Measurements from ENCODE around the gene CNN1. TPM values are rescaled to one million over a fixed set of nuclear protein-coding genes. Genes with fewer than 3 reads are reported as not detected.

Gene CNN1
- total RNA-seq, 1 experiment from 2014 or later: 0.54 TPM

DNA sequence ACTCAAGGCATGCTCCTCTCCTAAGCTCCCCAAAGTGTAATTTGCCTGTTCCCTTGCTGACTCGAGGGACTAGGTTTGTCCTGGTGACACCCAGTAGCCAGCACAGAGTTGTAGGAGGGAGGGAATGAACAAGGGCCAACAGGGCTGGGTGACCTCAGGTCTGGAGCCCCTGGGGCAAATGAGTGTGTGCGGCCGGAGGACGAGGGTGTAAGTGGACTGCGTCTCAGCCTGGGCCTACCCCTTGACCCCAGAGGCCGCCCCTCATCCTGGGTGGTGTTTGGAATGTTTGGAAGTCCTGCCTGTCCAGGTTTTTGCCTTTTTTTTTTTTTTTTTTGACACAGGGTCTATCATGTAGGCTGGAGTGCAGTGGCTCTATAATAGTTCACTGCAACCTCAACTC is 31.7 kb upstream of the CNN1 start:
- no TSS peak for BruUV-seq (replicated peaks)
- peaks cover 48% of the 10 kb centered on the region for H3K36me3 Mint-ChIP-seq (ENCODE audit: insufficient read depth, unreplicated experiment)
- Histone ChIP-seq H3K27me3 (replicated peaks; ENCODE audit: control insufficient read depth, insufficient read depth, low read length) (no peaks in the 10 kb centered on the region), H3K4me3 (ENCODE audit: low read depth, low read length) (no peak overlapping the region), H3K9me3 (no peaks in the 10 kb centered on the region), H3K36me3 (ENCODE audit: control insufficient read depth, insufficient read depth, low read length) (no peaks in the 10 kb centered on the region; the same call in 1 of the 2 replicates), H3K4me1 (peaks cover 11% of the 10 kb centered on the region; the same call in 1 of the 2 replicates)
- POLR2A ChIA-PET: no interaction called here
- H3K4me1 Mint-ChIP-seq (ENCODE audit: low read depth, unreplicated experiment): peaks cover 7% of the 10 kb centered on the region
- TF ChIP-seq, protein P1, sequence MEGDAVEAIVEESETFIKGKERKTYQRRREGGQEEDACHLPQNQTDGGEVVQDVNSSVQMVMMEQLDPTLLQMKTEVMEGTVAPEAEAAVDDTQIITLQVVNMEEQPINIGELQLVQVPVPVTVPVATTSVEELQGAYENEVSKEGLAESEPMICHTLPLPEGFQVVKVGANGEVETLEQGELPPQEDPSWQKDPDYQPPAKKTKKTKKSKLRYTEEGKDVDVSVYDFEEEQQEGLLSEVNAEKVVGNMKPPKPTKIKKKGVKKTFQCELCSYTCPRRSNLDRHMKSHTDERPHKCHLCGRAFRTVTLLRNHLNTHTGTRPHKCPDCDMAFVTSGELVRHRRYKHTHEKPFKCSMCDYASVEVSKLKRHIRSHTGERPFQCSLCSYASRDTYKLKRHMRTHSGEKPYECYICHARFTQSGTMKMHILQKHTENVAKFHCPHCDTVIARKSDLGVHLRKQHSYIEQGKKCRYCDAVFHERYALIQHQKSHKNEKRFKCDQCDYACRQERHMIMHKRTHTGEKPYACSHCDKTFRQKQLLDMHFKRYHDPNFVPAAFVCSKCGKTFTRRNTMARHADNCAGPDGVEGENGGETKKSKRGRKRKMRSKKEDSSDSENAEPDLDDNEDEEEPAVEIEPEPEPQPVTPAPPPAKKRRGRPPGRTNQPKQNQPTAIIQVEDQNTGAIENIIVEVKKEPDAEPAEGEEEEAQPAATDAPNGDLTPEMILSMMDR (IDR thresholded peaks at IDR 0.05; ENCODE audit: insufficient read depth in 1 of 2, low read depth in 1 of 2, low read length in 1 of 2, severe bottlenecking in 1 of 2, unreplicated experiment in 1 of 2): no peak
- intact Hi-C loops (cut with micrococcal nuclease; ENCODE audit: unreplicated experiment): no loop called here
- peak; percentile 20 to 50 for DNase-seq
- no peaks in the 10 kb centered on the region for H3K9me3 Mint-ChIP-seq (ENCODE audit: unreplicated experiment)
- H3K4me3 Mint-ChIP-seq (ENCODE audit: unreplicated experiment): peak overlapping the region; percentile 81
- H3K27ac Mint-ChIP-seq (ENCODE audit: unreplicated experiment): peak overlapping the region; percentile 95
- H3K27me3 Mint-ChIP-seq (ENCODE audit: insufficient read depth, unreplicated experiment): no peaks in the 10 kb centered on the region
- CTCF ChIA-PET: no interaction called here

DNA sequence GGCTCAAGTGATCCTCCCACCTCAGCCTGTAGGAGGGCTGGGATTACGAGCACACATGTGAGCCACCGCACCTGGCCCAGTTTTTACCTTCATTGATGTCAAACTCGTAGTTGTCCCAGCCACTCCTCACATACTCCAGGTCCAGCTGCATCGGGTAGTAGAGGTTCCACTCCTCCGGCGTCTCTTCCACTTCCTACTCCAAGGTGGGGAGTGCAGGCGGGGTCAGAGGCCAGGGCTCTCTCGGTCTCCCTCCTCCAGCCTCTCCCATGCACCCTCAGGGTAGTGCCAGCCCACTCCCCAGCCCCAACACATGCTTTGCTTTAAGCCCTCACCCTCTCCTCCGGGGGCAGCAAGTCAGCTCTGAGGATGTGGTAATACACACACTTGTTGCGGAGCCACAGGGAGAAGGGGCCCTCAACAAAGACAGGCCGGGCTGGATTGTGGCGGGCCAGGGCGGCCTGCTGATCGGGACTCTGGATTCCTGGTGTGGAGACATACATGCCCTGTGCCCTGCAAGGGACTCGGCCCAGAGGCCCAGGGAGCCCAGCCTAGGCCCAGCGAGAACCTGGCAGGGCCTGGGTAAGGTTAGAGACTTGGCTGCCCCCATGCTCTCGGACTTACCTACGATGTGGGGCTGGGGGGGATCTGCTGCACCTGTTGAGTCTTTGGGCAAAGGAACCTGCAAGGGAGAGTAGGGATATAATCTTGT is 31.1 kb upstream of the CNN1 start:
- Mint-ChIP-seq H3K4me3 (ENCODE audit: unreplicated experiment) (peak overlapping the region; percentile 81), H3K27me3 (ENCODE audit: insufficient read depth, unreplicated experiment) (no peaks in the 10 kb centered on the region), H3K27ac (ENCODE audit: unreplicated experiment) (peak overlapping the region; percentile 95), H3K4me1 (ENCODE audit: low read depth, unreplicated experiment) (peaks cover 7% of the 10 kb centered on the region), H3K36me3 (ENCODE audit: insufficient read depth, unreplicated experiment) (peaks cover 49% of the 10 kb centered on the region), H3K9me3 (ENCODE audit: unreplicated experiment) (no peaks in the 10 kb centered on the region)
- H3K27me3 ChIP-seq (replicated peaks; ENCODE audit: control insufficient read depth, insufficient read depth, low read length): no peaks in the 10 kb centered on the region
- CTCF ChIA-PET: no interaction called here
- intact Hi-C loops (cut with micrococcal nuclease; ENCODE audit: unreplicated experiment): no loop called here
- no TSS peak for BruUV-seq (replicated peaks)
- no peak for DNase-seq
- no peaks in the 10 kb centered on the region; the same call in 1 of the 2 replicates for H3K36me3 ChIP-seq (ENCODE audit: control insufficient read depth, insufficient read depth, low read length)
- no peaks in the 10 kb centered on the region for H3K9me3 ChIP-seq
- TF ChIP-seq, protein P1 (IDR thresholded peaks at IDR 0.05; ENCODE audit: insufficient read depth in 1 of 2, low read depth in 1 of 2, low read length in 1 of 2, severe bottlenecking in 1 of 2, unreplicated experiment in 1 of 2): no peak
- peaks cover 11% of the 10 kb centered on the region; the same call in 1 of the 2 replicates for H3K4me1 ChIP-seq
- H3K4me3 ChIP-seq (ENCODE audit: low read depth, low read length): no peak overlapping the region
- POLR2A ChIA-PET: no interaction called here

DNA sequence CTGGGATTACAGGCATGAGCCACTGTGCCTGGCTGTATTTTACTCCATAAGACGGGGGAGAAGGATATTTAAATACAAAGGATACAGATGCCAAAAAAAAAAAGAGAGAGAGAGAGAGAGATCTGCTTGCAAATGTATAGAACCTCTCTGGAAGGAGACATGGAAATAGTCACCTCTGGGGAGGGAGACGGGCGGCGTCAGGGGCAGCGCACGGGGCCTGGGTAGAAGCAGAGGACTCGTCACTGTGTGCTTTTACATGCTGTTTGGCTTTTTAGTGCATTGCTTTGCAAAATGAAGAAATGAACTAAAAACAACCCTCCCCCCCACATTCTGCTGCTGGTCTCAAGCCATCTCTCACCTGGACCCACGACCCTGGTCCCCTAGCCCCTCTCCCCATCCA is 28.2 kb upstream of the CNN1 start:
- H3K9me3 Mint-ChIP-seq (ENCODE audit: unreplicated experiment): no peaks in the 10 kb centered on the region
- POLR2A ChIA-PET: no interaction called here
- BruUV-seq (replicated peaks): no TSS peak

More for the DNA sequence above, 28.2 kb upstream of the CNN1 start:
- Histone ChIP-seq H3K36me3 (ENCODE audit: control insufficient read depth, insufficient read depth, low read length) (no peaks in the 10 kb centered on the region; the same call in 1 of the 2 replicates), H3K4me3 (ENCODE audit: low read depth, low read length) (no peak overlapping the region), H3K27me3 (replicated peaks; ENCODE audit: control insufficient read depth, insufficient read depth, low read length) (no peaks in the 10 kb centered on the region), H3K4me1 (peaks cover 11% of the 10 kb centered on the region; the same call in 1 of the 2 replicates), H3K9me3 (no peaks in the 10 kb centered on the region)
- CTCF ChIA-PET: no interaction called here
- TF ChIP-seq, protein P1 (IDR thresholded peaks at IDR 0.05; ENCODE audit: insufficient read depth in 1 of 2, low read depth in 1 of 2, low read length in 1 of 2, severe bottlenecking in 1 of 2, unreplicated experiment in 1 of 2): no peak
- Mint-ChIP-seq H3K27me3 (ENCODE audit: insufficient read depth, unreplicated experiment) (no peaks in the 10 kb centered on the region), H3K4me3 (ENCODE audit: unreplicated experiment) (no peak overlapping the region), H3K4me1 (ENCODE audit: low read depth, unreplicated experiment) (no peaks in the 10 kb centered on the region), H3K36me3 (ENCODE audit: insufficient read depth, unreplicated experiment) (peaks cover 39% of the 10 kb centered on the region), H3K27ac (ENCODE audit: unreplicated experiment) (no peak overlapping the region)
- no peak for DNase-seq
- intact Hi-C loops (cut with micrococcal nuclease; ENCODE audit: unreplicated experiment): no loop called here

All from Caco-2 (cell line).